ENCODE data around the gene SCNM1. TPM values are rescaled to one million over a fixed set of nuclear protein-coding genes. Genes with fewer than 3 reads are reported as not detected.

Gene SCNM1
- total RNA-seq, 2 donors from 2014 or later, result 25.1 to 39.5 TPM

DNA sequence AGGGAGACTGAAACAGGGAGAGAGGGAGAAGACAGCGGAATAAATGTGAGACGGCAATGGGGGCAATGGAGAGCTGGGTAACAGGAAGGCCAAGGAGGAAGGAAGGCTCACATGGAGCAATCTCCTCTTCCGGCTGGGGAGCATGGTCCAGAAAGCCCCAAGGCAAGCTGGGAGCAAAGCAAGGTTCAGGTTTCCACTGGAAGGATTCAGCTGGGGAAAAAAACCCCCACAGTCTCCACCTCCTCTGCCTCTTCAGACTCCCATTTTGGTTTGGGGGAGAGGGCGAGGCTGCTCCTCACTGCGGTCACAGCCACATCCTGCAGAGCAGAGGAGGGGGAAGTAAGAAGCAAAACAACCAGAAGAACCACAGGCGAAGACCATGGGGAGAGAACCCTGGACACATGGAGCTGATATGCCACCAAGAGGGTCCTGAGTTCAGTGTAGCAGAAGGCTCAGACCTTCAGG, 8.8 kb upstream of the SCNM1 start:
- intact Hi-C loops (cut with DNase I), result loop anchor here (5.0 kb wide), 2 partner anchors 55 to 135 kb away; no protein-coding TSS in a partner anchor
- DNase-seq (ENCODE audit: low spot score), result no peak
- peak overlapping the region in 1 of 2 donors; percentile 9 for H3K4me3 ChIP-seq
- H3K9me3 ChIP-seq, result no peaks in the 10 kb centered on the region
- H3K27me3 ChIP-seq (replicated peaks; ENCODE audit: insufficient read depth), result no peaks in the 10 kb centered on the region
- WGBS, result 81% methylated on average over 6 of the region's 6 CpGs
- TF ChIP-seq, protein P1, sequence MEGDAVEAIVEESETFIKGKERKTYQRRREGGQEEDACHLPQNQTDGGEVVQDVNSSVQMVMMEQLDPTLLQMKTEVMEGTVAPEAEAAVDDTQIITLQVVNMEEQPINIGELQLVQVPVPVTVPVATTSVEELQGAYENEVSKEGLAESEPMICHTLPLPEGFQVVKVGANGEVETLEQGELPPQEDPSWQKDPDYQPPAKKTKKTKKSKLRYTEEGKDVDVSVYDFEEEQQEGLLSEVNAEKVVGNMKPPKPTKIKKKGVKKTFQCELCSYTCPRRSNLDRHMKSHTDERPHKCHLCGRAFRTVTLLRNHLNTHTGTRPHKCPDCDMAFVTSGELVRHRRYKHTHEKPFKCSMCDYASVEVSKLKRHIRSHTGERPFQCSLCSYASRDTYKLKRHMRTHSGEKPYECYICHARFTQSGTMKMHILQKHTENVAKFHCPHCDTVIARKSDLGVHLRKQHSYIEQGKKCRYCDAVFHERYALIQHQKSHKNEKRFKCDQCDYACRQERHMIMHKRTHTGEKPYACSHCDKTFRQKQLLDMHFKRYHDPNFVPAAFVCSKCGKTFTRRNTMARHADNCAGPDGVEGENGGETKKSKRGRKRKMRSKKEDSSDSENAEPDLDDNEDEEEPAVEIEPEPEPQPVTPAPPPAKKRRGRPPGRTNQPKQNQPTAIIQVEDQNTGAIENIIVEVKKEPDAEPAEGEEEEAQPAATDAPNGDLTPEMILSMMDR (IDR thresholded peaks at IDR 0.05), result no peak
- TF ChIP-seq POLR2AphosphoS5 (IDR thresholded peaks at IDR 0.05), result no peak
- TF ChIP-seq POLR2A (IDR thresholded peaks at IDR 0.05), result no peak
- no peaks in the 10 kb centered on the region for H3K4me1 ChIP-seq (replicated peaks)
- H3K27ac ChIP-seq, result no peak overlapping the region
- peaks cover 0 to 8% of the 10 kb centered on the region in 2 donors for H3K36me3 ChIP-seq

DNA sequence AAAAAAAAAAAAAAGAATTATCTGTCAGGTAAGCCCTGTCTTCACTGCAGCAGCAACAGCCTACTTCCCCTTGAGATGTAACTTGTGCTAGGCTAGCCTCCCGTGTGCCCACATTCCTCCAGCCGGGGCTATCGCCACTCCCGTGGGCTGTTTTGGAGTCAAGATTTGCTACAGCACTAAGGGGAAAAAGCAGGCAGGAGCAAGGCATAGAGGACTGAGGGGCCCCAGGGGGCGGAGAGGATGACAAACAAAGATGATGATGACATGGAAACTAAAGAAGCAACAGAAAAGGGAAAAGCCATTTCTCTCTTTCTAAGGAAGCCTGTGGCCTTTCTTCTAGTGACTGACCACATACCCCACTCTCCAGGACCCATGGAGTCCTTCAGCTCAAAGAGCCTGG, 7.6 kb upstream of the SCNM1 start:
- no peak for DNase-seq (ENCODE audit: low spot score)
- intact Hi-C loops (cut with DNase I), result loop anchor here (5.0 kb wide), 2 partner anchors 56 to 136 kb away; no protein-coding TSS in a partner anchor
- Histone ChIP-seq H3K4me1 (replicated peaks) (no peaks in the 10 kb centered on the region), H3K36me3 (peaks cover 0 to 8% of the 10 kb centered on the region in 2 donors), H3K9me3 (no peaks in the 10 kb centered on the region), H3K27ac (no peak overlapping the region), H3K4me3 (no peak overlapping the region), H3K27me3 (replicated peaks; ENCODE audit: insufficient read depth) (no peaks in the 10 kb centered on the region)
- 60% methylated on average over 5 of the region's 5 CpGs for WGBS
- TF ChIP-seq POLR2A (IDR thresholded peaks at IDR 0.05) (no peak), POLR2AphosphoS5 (IDR thresholded peaks at IDR 0.05) (no peak)
- TF ChIP-seq, protein P1 (IDR thresholded peaks at IDR 0.05), result no peak

DNA sequence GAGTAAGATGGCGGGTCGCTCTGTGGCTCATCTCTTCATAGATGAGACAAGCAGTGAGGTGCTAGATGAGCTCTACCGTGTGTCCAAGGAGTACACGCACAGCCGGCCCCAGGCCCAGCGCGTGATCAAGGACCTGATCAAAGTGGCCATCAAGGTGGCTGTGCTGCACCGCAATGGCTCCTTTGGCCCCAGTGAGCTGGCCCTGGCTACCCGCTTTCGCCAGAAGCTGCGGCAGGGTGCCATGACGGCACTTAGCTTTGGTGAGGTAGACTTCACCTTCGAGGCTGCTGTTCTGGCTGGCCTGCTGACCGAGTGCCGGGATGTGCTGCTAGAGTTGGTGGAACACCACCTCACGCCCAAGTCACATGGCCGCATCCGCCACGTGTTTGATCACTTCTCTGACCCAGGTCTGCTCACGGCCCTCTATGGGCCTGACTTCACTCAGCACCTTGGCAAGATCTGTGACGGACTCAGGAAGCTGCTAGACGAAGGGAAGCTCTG, 7.1 kb upstream of the SCNM1 start:
- TF ChIP-seq POLR2AphosphoS5 (IDR thresholded peaks at IDR 0.05) (no peak), POLR2A (IDR thresholded peaks at IDR 0.05) (no peak)
- TF ChIP-seq, protein P1 (IDR thresholded peaks at IDR 0.05), result no peak
- 84% methylated on average over 22 of the region's 22 CpGs for WGBS
- no peaks in the 10 kb centered on the region for H3K4me1 ChIP-seq (replicated peaks)
- no peak overlapping the region for H3K4me3 ChIP-seq
- H3K9me3 ChIP-seq, result no peaks in the 10 kb centered on the region
- intact Hi-C loops (cut with DNase I), result loop anchor here (5.0 kb wide), 2 partner anchors 56 to 136 kb away; no protein-coding TSS in a partner anchor
- no peaks in the 10 kb centered on the region for H3K27me3 ChIP-seq (replicated peaks; ENCODE audit: insufficient read depth)
- no peak for DNase-seq (ENCODE audit: low spot score)
- H3K36me3 ChIP-seq, result peaks cover 0 to 8% of the 10 kb centered on the region in 2 donors
- H3K27ac ChIP-seq, result no peak overlapping the region

DNA sequence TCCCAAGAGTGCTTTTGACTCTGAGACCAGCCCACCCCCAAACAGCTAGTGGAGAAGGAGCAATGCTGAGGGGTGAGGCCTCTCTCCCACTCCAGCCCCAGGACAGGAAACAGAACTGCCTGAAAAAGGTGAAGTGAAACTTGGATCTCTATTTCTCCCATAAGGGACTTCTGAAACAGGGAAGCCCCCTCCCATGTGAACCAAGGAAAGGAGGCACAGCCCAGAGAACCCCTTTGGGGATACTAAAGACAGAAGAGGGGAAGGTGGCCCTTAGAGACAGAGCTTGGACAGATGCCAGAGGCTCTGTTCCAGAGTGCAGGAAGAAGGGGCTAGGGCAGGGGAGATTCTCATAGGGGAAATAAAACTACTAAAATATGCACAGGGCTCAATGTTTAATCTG, 6.6 kb upstream of the SCNM1 start:
- no peak overlapping the region for H3K27ac ChIP-seq
- DNase-seq (ENCODE audit: low spot score), result no peak
- H3K36me3 ChIP-seq, result peaks cover 0 to 8% of the 10 kb centered on the region in 2 donors
- TF ChIP-seq POLR2A (IDR thresholded peaks at IDR 0.05) (no peak), POLR2AphosphoS5 (IDR thresholded peaks at IDR 0.05) (no peak)
- TF ChIP-seq, protein P1 (IDR thresholded peaks at IDR 0.05), result no peak
- H3K4me3 ChIP-seq, result no peak overlapping the region
- H3K9me3 ChIP-seq, result no peaks in the 10 kb centered on the region
- H3K4me1 ChIP-seq (replicated peaks), result peaks cover 1% of the 10 kb centered on the region
- no peaks in the 10 kb centered on the region for H3K27me3 ChIP-seq (replicated peaks; ENCODE audit: insufficient read depth)
- intact Hi-C loops (cut with DNase I), result loop anchor here (5.0 kb wide), 2 partner anchors 57 to 137 kb away; no protein-coding TSS in a partner anchor

DNA sequence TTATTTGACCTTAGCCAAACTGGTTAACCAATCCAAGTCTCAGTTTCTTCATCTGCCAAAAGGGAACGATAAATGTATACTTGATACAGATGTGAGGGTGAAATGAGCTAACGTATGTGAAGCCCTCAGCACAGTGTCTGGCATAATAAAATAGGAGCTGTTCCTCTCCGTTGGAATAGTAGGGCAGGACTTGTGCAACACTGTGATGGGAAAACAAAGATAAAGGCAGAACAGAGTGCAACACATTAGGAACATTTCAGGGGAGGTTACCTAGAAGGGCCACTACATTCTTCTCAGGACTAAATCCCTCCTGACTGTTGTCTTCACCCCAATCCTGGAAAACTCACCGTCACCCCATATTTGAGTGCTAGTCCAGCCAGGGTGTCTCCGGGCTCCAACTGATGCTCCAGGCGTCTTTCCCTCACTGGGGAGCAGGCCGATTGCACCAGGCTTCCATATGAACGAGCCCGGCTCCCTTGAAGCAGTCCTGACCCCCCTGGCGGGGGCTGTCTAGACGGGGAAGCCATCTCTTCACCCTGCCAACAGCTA, 1.1 kb upstream of the SCNM1 start:
- TF ChIP-seq POLR2A (IDR thresholded peaks at IDR 0.05), result no peak
- TF ChIP-seq, protein P1 (IDR thresholded peaks at IDR 0.05), result no peak
- TF ChIP-seq POLR2AphosphoS5 (IDR thresholded peaks at IDR 0.05), result peak; percentile 17
- DNase-seq (ENCODE audit: low spot score), result no peak
- H3K36me3 ChIP-seq, result peaks cover 0 to 8% of the 10 kb centered on the region in 2 donors
- peaks cover 6% of the 10 kb centered on the region for H3K4me1 ChIP-seq (replicated peaks)
- 8% methylated on average over 11 of the region's 11 CpGs for WGBS
- intact Hi-C loops (cut with DNase I), result no loop called here
- H3K27ac ChIP-seq, result peak overlapping the region; percentile 86 to 90
- no peaks in the 10 kb centered on the region for H3K27me3 ChIP-seq (replicated peaks; ENCODE audit: insufficient read depth)
- H3K4me3 ChIP-seq, result peak overlapping the region; percentile 65 to 82
- H3K9me3 ChIP-seq, result no peaks in the 10 kb centered on the region

Data from prostate gland (tissue), 2 donors.